MM.1S (cell line): ENCODE measurements around the gene ABO.

Experiments used
- CTCF ChIP-seq: fragments of 300-600 bp; sonication (generic); IDR thresholded peaks from 2 replicates; pipeline ENCODE4 v1.5.1; 2016; ENCODE audit warnings: antibody characterized with exemption, low read length, mixed read lengths
- EZH2 ChIP-seq: fragments of 300-600 bp; sonication (generic); optimal IDR thresholded peaks from 2 replicates; pipeline ENCODE3; 2017; ENCODE audit warnings: low read depth, mild to moderate bottlenecking, antibody characterized with exemption, low read length, mixed read lengths
- EZH2phosphoT487 ChIP-seq: fragments of 300-600 bp; sonication (generic); IDR thresholded peaks from 2 replicates; pipeline ENCODE4 v1.6.1; 2018; ENCODE audit warnings: antibody characterized with exemption, low read length

DNA sequence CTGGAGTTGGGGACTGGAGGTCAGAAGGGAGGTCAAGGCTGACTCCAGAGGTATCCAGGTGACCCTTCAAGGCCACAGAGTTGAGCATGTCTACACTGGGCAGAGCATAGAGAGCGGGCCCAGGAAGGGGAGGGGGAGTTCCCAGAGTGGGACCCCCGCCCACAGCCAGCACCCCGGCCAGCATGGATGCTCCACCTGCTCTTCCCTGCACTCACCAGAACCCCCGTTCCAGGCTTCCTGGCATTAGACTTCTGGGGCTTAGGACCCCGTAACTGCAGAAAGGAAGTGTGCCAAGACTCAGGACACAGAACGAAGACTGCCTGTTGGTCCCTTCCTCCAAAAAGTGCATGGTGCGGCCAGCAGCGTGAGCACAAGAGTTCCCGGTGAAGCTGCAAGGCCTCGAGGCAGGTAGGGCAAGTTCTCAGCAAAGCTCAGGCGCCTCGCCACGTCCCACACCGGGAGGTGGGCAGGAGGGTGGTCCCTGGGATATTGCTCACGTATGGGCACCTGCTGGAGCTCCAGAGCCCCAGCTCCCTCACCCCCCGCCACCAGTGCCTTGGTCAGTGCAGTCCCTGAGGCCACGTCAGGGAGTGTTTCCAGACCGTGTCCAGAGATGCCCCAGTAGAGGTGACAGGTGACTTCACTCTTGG lies 13.8 kb downstream of the ABO start:
- TF ChIP-seq CTCF (no peak), EZH2 (no peak), EZH2phosphoT487 (no peak)
